Ovary (tissue), 9 donors: Measurements from ENCODE around the gene WDR86. TPM values are rescaled to one million over a fixed set of nuclear protein-coding genes. Genes with fewer than 3 reads are reported as not detected.

Source experiments
- DNase-seq, 5 donors: peaks; one replicate each; pipeline ENCODE4 v3.0.0-alpha.2; 2019 to 2020
- H3K27ac ChIP-seq, 2 donors: fragments of 200-600 bp; one replicate each; pipeline versions ENCODE4 v1.5.1 to v1.8.0; 2019 to 2022
- H3K27me3 ChIP-seq: fragments of 200-600 bp; one replicate; pipeline ENCODE4 v1.8.0; 2022
- H3K36me3 ChIP-seq: fragments of 200-600 bp; sonication (generic); one replicate; pipeline ENCODE4 v1.5.1; 2019
- H3K4me1 ChIP-seq: one replicate; pipeline ENCODE4 v1.8.1; 2013; ENCODE audit warnings: mild to moderate bottlenecking, moderate library complexity; ENCODE audit not compliant: insufficient read depth
- H3K4me3 ChIP-seq: fragments of 200-600 bp; sonication (generic); one replicate; pipeline ENCODE4 v1.5.1; 2017
- H3K9me3 ChIP-seq, 2 donors: fragments of 200-600 bp in 1 of 2; sonication (generic) in 1 of 2; one replicate each; pipeline versions ENCODE4 v1.5.1 to v1.8.1; 2013 to 2019; ENCODE audit warnings: mild to moderate bottlenecking in 1 of 2, moderate library complexity in 1 of 2
- EP300 ChIP-seq: sonication (generic); formaldehyde crosslinking; IDR thresholded peaks from one replicate; pipeline ENCODE4 v1.6.1; 2017; ENCODE audit warnings: antibody characterized with exemption
- POLR2A ChIP-seq: fragments of 450-650 bp; IDR thresholded peaks from one replicate; pipeline ENCODE4 v1.6.1; 2017; ENCODE audit warnings: antibody characterized with exemption, mild to moderate bottlenecking, moderate library complexity
- WGBS, 3 donors: extraction: QIAGEN DNeasy Blood & Tissue Kit in 1 of 3; methylation state at CpG; one replicate each; pipeline versions ENCODE4 v1.1.5 to v1.1.7; 2013 to 2017; 5-methylcytosine and 5-hydroxymethylcytosine counted together
- intact Hi-C, 4 donors: fragments of 100-400 bp; cut with DNase I; formaldehyde crosslinking; loops; one replicate each; pipeline versions ENCODE4 v1.11.0 to v1.15.1; 2022 to 2023
- polyA plus RNA-seq, 2 donors: library from polyadenylated mRNA; stranded (reverse); fragments of 200-250 nt in 1 of 2; fragments of 350-450 nt in 1 of 2; fragmentation: Illumina TruSeq in 1 of 2; extraction: RNeasy Lipid Tissue Mini Kit (QIAGEN cat#74804) in 1 of 2; gene quantifications; one replicate each; pipeline ENCODE4 v1.2.3, GENCODE V29; 2013 to 2014
- total RNA-seq, 7 donors: library from RNA; depleted of rRNA in 2 of 7; stranded (reverse); fragments of >200 nt in 2 of 7; fragmentation: NEBNext Ultra II Directional in 3 of 7; extraction: Animal tissue kit (Norgen Biotek cat#: 25700) in 3 of 7; gene quantifications; one replicate each; pipeline versions ENCODE4 v1.1.0 to v1.2.4, GENCODE V29; 2016 to 2023
- TF ChIP-seq, protein P1 (sequence below), 3 donors: fragments of 450-650 bp in 2 of 3; fragments of 200-600 bp in 1 of 3; IDR thresholded peaks; one replicate each; pipeline versions ENCODE4 v1.5.1 to v1.8.0; 2016 to 2022; ENCODE audit warnings: antibody characterized with exemption in 3 of 3, mild to moderate bottlenecking in 1 of 3
- donor health status: DM: no; HTN: no; CAD: no; lungs with moderate emphysema.
- donor health status: DM: no; HTN: no; CAD: no.
- donor health status: Bipolar disorder and iron deficiency.
- donor health status: DM: yes; HTN: yes; CAD: no.
- donor health status: DM: no; HTN: no; CAD: no.
- donor health status: DM: yes; HTN: yes; CAD: no.

The WDR86 gene
- total and polyA plus RNA-seq, 9 donors: 0.77 to 43.4 (median 11.1) TPM

DNA sequence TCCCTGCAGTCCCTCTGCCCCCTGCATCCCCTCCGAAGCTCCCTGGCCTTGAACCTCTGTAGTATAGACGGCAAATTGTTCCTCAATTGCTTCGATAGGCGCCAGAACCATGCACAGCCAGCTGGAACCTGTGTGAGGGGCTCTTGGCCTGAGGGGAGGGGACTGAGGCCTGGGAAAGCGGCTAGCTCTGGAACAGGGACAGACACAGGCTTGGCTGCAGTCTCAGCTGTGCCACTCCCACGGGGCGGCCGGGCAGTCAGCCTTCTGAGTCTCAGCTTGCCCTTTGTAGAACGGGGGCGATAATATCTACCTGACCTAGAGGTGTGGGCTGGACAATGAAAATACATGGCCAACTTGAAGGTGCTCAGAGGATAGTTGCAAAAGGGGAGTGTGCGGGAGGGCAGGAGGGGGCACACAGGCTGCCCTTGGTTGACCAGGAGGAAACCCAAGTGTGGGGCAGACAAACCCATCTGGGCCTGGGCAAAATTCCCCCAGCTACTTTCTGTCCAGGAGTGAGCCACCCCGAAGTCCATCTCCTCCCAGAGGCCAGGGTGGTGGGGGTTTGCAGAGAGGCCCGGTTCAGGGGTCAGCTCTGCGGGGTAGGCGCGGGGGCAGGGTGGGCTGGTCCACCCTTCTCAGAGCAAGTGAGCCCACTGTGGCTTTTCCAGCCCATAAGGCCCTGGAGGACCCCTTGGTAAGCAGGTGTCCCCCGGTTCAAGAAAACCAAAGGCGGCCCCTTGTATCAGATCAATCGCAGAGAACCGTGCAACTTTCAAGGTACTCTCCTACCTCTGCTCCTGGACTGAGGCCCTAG lies 25.5 kb upstream of the WDR86 start:
- Histone ChIP-seq H3K36me3 (no peaks in the 10 kb centered on the region), H3K9me3 (no peaks in the 10 kb centered on the region), H3K4me1 (peaks cover 7% of the 10 kb centered on the region), H3K27me3 (no peaks in the 10 kb centered on the region), H3K4me3 (no peak overlapping the region), H3K27ac (peak overlapping the region in 1 of 2 donors; percentile 86)
- 86 to 89% (median 88%) methylated on average over 20 of the region's 20 CpGs for WGBS, 3 donors
- TF ChIP-seq, protein P1, sequence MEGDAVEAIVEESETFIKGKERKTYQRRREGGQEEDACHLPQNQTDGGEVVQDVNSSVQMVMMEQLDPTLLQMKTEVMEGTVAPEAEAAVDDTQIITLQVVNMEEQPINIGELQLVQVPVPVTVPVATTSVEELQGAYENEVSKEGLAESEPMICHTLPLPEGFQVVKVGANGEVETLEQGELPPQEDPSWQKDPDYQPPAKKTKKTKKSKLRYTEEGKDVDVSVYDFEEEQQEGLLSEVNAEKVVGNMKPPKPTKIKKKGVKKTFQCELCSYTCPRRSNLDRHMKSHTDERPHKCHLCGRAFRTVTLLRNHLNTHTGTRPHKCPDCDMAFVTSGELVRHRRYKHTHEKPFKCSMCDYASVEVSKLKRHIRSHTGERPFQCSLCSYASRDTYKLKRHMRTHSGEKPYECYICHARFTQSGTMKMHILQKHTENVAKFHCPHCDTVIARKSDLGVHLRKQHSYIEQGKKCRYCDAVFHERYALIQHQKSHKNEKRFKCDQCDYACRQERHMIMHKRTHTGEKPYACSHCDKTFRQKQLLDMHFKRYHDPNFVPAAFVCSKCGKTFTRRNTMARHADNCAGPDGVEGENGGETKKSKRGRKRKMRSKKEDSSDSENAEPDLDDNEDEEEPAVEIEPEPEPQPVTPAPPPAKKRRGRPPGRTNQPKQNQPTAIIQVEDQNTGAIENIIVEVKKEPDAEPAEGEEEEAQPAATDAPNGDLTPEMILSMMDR (IDR thresholded peaks at IDR 0.05): no peak
- TF ChIP-seq EP300 (no peak), POLR2A (no peak)
- peak in 4 of 5 donors; percentile 18 to 41 (median 26) for DNase-seq
- intact Hi-C loops: no loop called here

DNA sequence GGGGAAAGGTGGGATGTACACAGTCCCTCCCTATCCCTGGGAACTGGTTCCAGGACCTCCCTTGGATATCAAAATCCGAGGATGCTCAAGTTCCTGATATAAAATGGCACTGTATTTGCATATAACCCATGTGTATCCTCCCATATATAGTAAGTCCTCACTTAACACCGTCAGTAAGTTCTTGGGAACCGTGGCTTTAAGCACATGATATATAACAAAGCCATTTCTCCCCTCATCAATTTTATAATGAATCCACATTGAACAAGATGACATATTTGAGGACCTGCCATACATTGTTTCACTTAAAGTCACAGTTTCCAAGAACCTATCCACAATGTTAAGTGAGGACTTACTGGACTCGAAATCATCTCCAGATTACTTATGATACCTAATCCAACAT lies 24.7 kb upstream of the WDR86 start:
- no peaks in the 10 kb centered on the region for H3K9me3 ChIP-seq
- intact Hi-C loops: no loop called here
- TF ChIP-seq POLR2A (no peak), EP300 (no peak)
- TF ChIP-seq, protein P1 (IDR thresholded peaks at IDR 0.05): no peak
- H3K4me1 ChIP-seq: peaks cover 7% of the 10 kb centered on the region
- H3K36me3 ChIP-seq: no peaks in the 10 kb centered on the region
- DNase-seq: no peak
- WGBS, 3 donors: 94 to 97% (median 94%) methylated on average over 4 of the region's 4 CpGs
- no peaks in the 10 kb centered on the region for H3K27me3 ChIP-seq
- H3K27ac ChIP-seq: no peak overlapping the region
- H3K4me3 ChIP-seq: no peak overlapping the region

DNA sequence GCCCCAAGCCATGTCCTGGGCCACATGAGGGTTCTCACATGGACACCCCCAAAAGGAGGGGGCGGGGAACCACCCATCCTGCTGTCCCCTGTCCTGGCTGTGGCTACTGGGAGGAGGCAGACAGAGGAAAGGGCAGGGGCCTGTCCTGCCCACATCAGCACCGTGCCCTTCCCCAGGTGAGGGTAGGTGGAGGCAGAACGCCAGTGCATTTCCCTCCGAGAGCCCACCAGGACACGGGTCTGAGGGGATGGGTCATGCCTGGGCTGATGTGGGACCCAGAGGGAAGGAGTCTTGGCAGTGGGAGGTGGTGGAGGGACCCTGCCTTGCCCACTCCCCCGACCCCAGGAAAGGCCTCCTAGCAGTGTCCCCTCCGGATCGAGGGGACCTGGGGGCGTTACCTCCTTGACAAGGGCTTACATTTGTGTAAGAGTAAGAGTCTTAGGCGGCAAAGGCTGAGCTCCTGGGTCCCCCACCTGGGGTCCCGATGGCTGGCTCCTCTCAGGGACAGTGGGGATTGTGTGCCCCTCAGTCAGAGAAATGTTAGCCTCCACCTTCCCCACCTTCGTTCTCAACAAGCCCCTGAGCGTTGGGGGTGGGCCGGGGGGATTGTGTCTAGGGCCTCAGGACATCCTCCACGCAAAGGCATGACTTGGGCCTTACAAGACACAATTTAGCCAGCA lies 24.0 kb upstream of the WDR86 start:
- peak in 3 of 5 donors; percentile 17 to 28 (median 19) for DNase-seq
- no peaks in the 10 kb centered on the region for H3K27me3 ChIP-seq
- H3K9me3 ChIP-seq: no peaks in the 10 kb centered on the region
- WGBS, 3 donors: 93 to 95% (median 94%) methylated on average over 15 of the region's 15 CpGs
- TF ChIP-seq EP300: no peak
- no peak for TF ChIP-seq POLR2A
- TF ChIP-seq, protein P1 (IDR thresholded peaks at IDR 0.05): no peak
- peaks cover 7% of the 10 kb centered on the region for H3K4me1 ChIP-seq
- H3K27ac ChIP-seq: no peak overlapping the region
- no peak overlapping the region for H3K4me3 ChIP-seq
- H3K36me3 ChIP-seq: no peaks in the 10 kb centered on the region
- intact Hi-C loops: no loop called here

DNA sequence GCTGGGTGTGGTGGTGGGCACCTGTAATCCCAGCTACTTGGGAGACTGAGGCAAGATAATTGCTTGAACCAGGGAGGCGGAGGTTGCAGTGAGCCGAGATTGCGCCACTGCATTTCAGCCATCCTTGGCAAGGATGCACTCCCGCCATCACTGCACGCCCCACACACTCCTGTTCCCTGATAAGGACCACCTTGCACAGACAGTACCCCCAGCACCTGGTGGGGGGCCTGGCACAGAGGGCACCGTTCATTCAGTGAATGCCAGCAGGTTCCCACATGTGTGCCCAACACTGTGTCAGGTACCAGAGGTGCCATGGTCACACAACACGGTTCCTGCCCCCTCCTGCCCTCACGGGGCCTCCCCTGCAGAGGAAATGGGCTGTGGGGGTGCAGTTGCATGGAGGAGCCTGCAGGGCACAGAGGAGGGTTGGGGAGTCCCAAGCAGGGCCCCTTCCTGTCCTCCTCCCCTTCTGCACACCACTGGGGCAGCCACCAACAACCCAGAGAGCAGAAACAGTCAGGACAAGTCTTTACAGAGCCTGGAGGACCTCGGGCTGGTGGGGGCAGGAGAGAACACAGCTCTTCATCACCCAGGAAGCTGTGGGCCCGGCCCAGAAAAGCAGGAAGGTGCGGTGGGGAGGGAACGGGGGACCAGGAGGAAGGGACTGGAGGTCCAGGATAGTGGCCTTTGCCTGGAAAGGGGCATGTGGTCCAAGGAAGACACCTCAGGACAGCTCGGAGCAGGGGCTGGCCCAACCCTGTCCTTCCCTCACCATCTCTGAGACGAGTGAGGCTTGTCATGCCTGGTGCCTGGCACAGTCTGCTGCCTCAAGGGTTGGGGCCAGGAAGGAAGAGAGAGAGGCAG lies 23.1 kb upstream of the WDR86 start:
- no peaks in the 10 kb centered on the region for H3K27me3 ChIP-seq
- H3K27ac ChIP-seq: no peak overlapping the region
- no peak overlapping the region for H3K4me3 ChIP-seq
- DNase-seq: peak in 3 of 5 donors; percentile 14 to 27 (median 17)
- no peaks in the 10 kb centered on the region for H3K9me3 ChIP-seq
- intact Hi-C loops: no loop called here
- H3K4me1 ChIP-seq: peaks cover 7% of the 10 kb centered on the region
- no peaks in the 10 kb centered on the region for H3K36me3 ChIP-seq
- 79 to 87% (median 86%) methylated on average over 14 of the region's 14 CpGs for WGBS, 3 donors
- TF ChIP-seq, protein P1 (IDR thresholded peaks at IDR 0.05): no peak
- TF ChIP-seq POLR2A (no peak), EP300 (no peak)
